K562 (cell line): ENCODE results near the gene MROH8. TPM values are rescaled to one million over a fixed set of nuclear protein-coding genes. Genes with fewer than 3 reads are reported as not detected.
A peak's percentile ranks its signal among the peaks of the same experiment; 100 is the strongest.

ENCODE experiments used
- ATAC-seq: fragments of 200-7000 bp; cut with Tn5 transposase; 3 replicates; pipeline ENCODE4 v1.9.1; 2020; ENCODE audit warnings: moderate library complexity
- BruUV-seq: library from RNA; stranded (reverse); fragments of 400-500 nt; replicated peaks from 2 replicates; lab custom pipeline; 2021; lab: Mats Ljungman, UMichigan
- CTCF ChIA-PET: fragments of 300-600 bp; formaldehyde crosslinking; extraction: SDS; loops from one replicate; lab custom pipeline; 2021; ENCODE audit warnings: low intra/inter-chr PET ratio; lab: Yijun Ruan, JAX
- POLR2A ChIA-PET: fragments of 300-600, 350-650 bp; sonication (Branson Sonifier 250); formaldehyde crosslinking; extraction: SDS; loops from one replicate; lab custom pipeline; 2021; ENCODE audit warnings: antibody characterized with exemption, inconsistent platforms; lab: Yijun Ruan, JAX
- DNase-seq, 4 experiments: peaks; one replicate each; pipeline versions ENCODE4 v3.0.0 to v3.0.0-alpha.2; 2011 to 2018; ENCODE audit warnings: low spot score in 3 of 4, mixed read lengths in 3 of 4; ENCODE audit errors: extremely low read depth in 1 of 4
- FAIRE-seq: peaks from 2 replicates; lab custom pipeline; 2011; peaks lifted over from hg19 to GRCh38; lab: Jason Lieb, UNC
- H2AFZ ChIP-seq: 2 replicates; pipeline ENCODE4 v1.6.0; 2011; ENCODE audit warnings: low read depth, low read length, control low read depth, inconsistent platforms
- H3K27ac ChIP-seq: fragments of 200-600 bp; 3 replicates; pipeline ENCODE4 v1.8.0; 2011; ENCODE audit warnings: low read depth, mild to moderate bottlenecking, control low read depth, inconsistent platforms, low read length, moderate library complexity, mixed read lengths; ENCODE audit errors: extremely low read depth
- H3K27me3 ChIP-seq, 2 experiments: fragments of 300-600 bp in 1 of 2; 2 replicates in 1 of 2; 3 replicates in 1 of 2; pipeline versions ENCODE4 v1.6.0 to v1.8.0; 2011; ENCODE audit warnings: inconsistent platforms in 2 of 2, low read length in 2 of 2, mild to moderate bottlenecking in 1 of 2, mixed read lengths in 1 of 2, moderate library complexity in 1 of 2; ENCODE audit not compliant: control insufficient read depth in 2 of 2, insufficient read depth in 2 of 2
- H3K36me3 ChIP-seq: fragments of 300-600 bp; 3 replicates; pipeline ENCODE4 v1.8.0; 2011; ENCODE audit warnings: mild to moderate bottlenecking, low read length, inconsistent platforms; ENCODE audit not compliant: control insufficient read depth, insufficient read depth
- H3K4me1 ChIP-seq, 2 experiments: fragments of 200-600 bp in 1 of 2; replicated peaks in 1 of 2; 2 replicates in 1 of 2; 3 replicates in 1 of 2; pipeline versions ENCODE4 v1.5.1 to v1.8.0; 2011; ENCODE audit warnings: inconsistent platforms in 2 of 2, low read length in 2 of 2, mild to moderate bottlenecking in 1 of 2, mixed read lengths in 1 of 2, moderate library complexity in 1 of 2; ENCODE audit not compliant: control insufficient read depth in 2 of 2, insufficient read depth in 2 of 2
- H3K4me2 ChIP-seq: 2 replicates; pipeline ENCODE4 v1.6.1; 2011; ENCODE audit warnings: low read length, control low read depth, inconsistent platforms, mixed read lengths; ENCODE audit not compliant: insufficient read depth
- H3K4me3 ChIP-seq: fragments of 200-600 bp; sonication (generic), shearing (Covaris generic); 2 replicates; pipeline ENCODE4 v1.5.1; 2016; ENCODE audit warnings: control low read depth, inconsistent platforms
- H3K79me2 ChIP-seq: fragments of 200-600 bp; 3 replicates; pipeline ENCODE4 v1.8.0; 2011; ENCODE audit warnings: low read length, inconsistent platforms; ENCODE audit not compliant: control insufficient read depth, insufficient read depth
- H3K9ac ChIP-seq, 2 experiments: 2 replicates each; pipeline versions ENCODE4 v1.6.0 to v1.6.1; 2011; ENCODE audit warnings: low read depth in 2 of 2, low read length in 2 of 2, control low read depth in 1 of 2, inconsistent platforms in 1 of 2, mild to moderate bottlenecking in 1 of 2, mixed read lengths in 1 of 2; ENCODE audit not compliant: insufficient read depth in 1 of 2
- H3K9me1 ChIP-seq: one replicate; pipeline ENCODE4 v1.6.0; 2011; ENCODE audit warnings: inconsistent platforms, mild to moderate bottlenecking, low read length, moderate library complexity; ENCODE audit not compliant: control insufficient read depth, insufficient read depth
- H3K9me3 ChIP-seq: replicated peaks from 2 replicates; pipeline ENCODE4 v1.5.1; 2011; ENCODE audit warnings: low read depth, low read length, inconsistent platforms; ENCODE audit not compliant: control insufficient read depth, insufficient read depth
- H4K20me1 ChIP-seq: replicated peaks from 2 replicates; pipeline ENCODE4 v1.6.1; 2011; ENCODE audit warnings: low read length, inconsistent platforms, mixed read lengths; ENCODE audit not compliant: control insufficient read depth, insufficient read depth
- MEIS2 ChIP-seq: fragments of 450-650 bp; IDR thresholded peaks from 2 replicates; pipeline ENCODE4 v1.6.1; 2014; ENCODE audit warnings: mild to moderate bottlenecking; ENCODE audit not compliant: partially characterized antibody
- NCOA2 ChIP-seq, 2 experiments: fragments of 450-650 bp; IDR thresholded peaks; 2 replicates each; pipeline ENCODE4 v1.6.1; 2018; ENCODE audit warnings: mild to moderate bottlenecking in 2 of 2, moderate library complexity in 1 of 2; ENCODE audit not compliant: partially characterized antibody in 2 of 2
- NCOR1 ChIP-seq: fragments of 450-650 bp; IDR thresholded peaks from 2 replicates; pipeline ENCODE4 v1.6.1; 2016; ENCODE audit warnings: mild to moderate bottlenecking, moderate library complexity
- RB1 ChIP-seq: fragments of 450-650 bp; IDR thresholded peaks from 2 replicates; pipeline ENCODE4 v1.6.1; 2017; ENCODE audit warnings: low read depth, mild to moderate bottlenecking
- RFX7 ChIP-seq: fragments of 250-450 bp; sonication (Bioruptor Pico); IDR thresholded peaks from 2 replicates; pipeline ENCODE4 v1.5.1; 2021; ENCODE audit warnings: mild to moderate bottlenecking
- YY1 ChIP-seq, 3 experiments: IDR thresholded peaks; 2 replicates each; pipeline ENCODE4 v1.6.1; 2011; ENCODE audit warnings: low read length in 2 of 3, mild to moderate bottlenecking in 2 of 3, moderate library complexity in 2 of 3, borderline replicate concordance in 1 of 3, control low read depth in 1 of 3, low read depth in 1 of 3; ENCODE audit not compliant: insufficient read depth in 3 of 3, insufficient replicate concordance in 2 of 3, control insufficient read depth in 1 of 3, insufficient read length in 1 of 3; ENCODE audit errors: extremely low read depth in 1 of 3
- ZBTB43 ChIP-seq: sonication (generic); formaldehyde crosslinking; IDR thresholded peaks from 2 replicates; pipeline ENCODE4 v1.8.0; 2023; ENCODE audit warnings: mild to moderate bottlenecking, missing genetic modification reagents
- ZFX ChIP-seq: sonication (generic); formaldehyde crosslinking; IDR thresholded peaks from 2 replicates; pipeline ENCODE4 v1.8.0; 2022; ENCODE audit warnings: mild to moderate bottlenecking, missing genetic modification reagents, moderate library complexity
- ZNF407 ChIP-seq: fragments of 450-650 bp; IDR thresholded peaks from 2 replicates; pipeline ENCODE4 v1.6.1; 2016; ENCODE audit warnings: low read depth
- WGBS: fragments of 100-300 bp; shearing (Covaris generic); methylation state at CpG from one replicate; pipeline ENCODE4 v1.1.6; 2016; ENCODE audit warnings: low coverage, mixed read lengths; ENCODE audit not compliant: insufficient coverage; ENCODE audit errors: missing lambda C conversion rate; 5-methylcytosine and 5-hydroxymethylcytosine counted together
- in situ Hi-C: fragments of 300-500 bp; cut with MboI; formaldehyde crosslinking; loops from 4 replicates; pipeline ENCODE4 v1.15.0; 2018; ENCODE audit warnings: inconsistent platforms, mixed read lengths
- intact Hi-C: fragments of 100-400 bp; cut with micrococcal nuclease; formaldehyde crosslinking; loops from 2 replicates; pipeline ENCODE4 v1.14.2; 2022
- polyA plus RNA-seq, 8 experiments: library from polyadenylated mRNA; depleted of rRNA in 4 of 8; stranded (reverse) in 5 of 8; unstranded in 3 of 8; fragments of >200 nt; fragmentation: Nextera tagmentation in 2 of 8; fragmentation: Illumina TruSeq in 1 of 8; extraction: Ambion mirVana in 2 of 8; extraction: Trizol in 1 of 8; gene quantifications; 2 replicates each; pipeline versions ENCODE4 v1.2.1 to v1.2.3, GENCODE V29; 2011 to 2014; ENCODE audit warnings: inconsistent platforms in 1 of 8, missing spikeins in 1 of 8
- total RNA-seq, 7 experiments: library from RNA; depleted of rRNA in 6 of 7; stranded (reverse); fragments of >200 nt in 6 of 7; fragmentation: Illumina TruSeq in 2 of 7; extraction: Trizol in 2 of 7; gene quantifications; 2 replicates each; pipeline versions ENCODE4 v1.2.1 to v1.2.3, GENCODE V29; 2011 to 2021; ENCODE audit warnings: low replicate concordance in 1 of 7

The MROH8 gene
- total and polyA plus RNA-seq, 9 of the 15 experiments (the other 6 are each of a cell fraction or from before 2014, with no cell fraction given), result 0.21 to 1.5 (median 0.78) TPM

GRCh38 chr20:37193226-37193625 is 13.9 kb upstream of the MROH8 start (continued):
- TF ChIP-seq RFX7 (CRISPR knock-in tag), result no peak

GRCh38 chr20:37192137-37192854 is 12.9 kb upstream of the MROH8 start:
- Histone ChIP-seq H3K4me3 (no peak overlapping the region), H3K9ac (no peak overlapping the region), H3K4me1 (peaks cover 0 to 2% of the 10 kb centered on the region in 2 experiments; a peak in 1 of 5 replicates), H3K9me3 (no peaks in the 10 kb centered on the region), H3K27ac (no peak overlapping the region), H2AFZ (no peak overlapping the region), H3K9me1 (peaks cover 2% of the 10 kb centered on the region), H3K79me2 (peaks cover 94% of the 10 kb centered on the region), H4K20me1 (peaks cover 48% of the 10 kb centered on the region), H3K4me2 (no peak overlapping the region), H3K27me3 (no peaks in the 10 kb centered on the region), H3K36me3 (peaks cover 82% of the 10 kb centered on the region)
- ChIA-PET POLR2A (interaction anchor here (0.5 to 5.6 kb wide), 9 partner anchors 9 to 344 kb away, joined by 3 to 35 read pairs (median 3); partner anchors contain the start of genes MROH8, RBL1 and RPN2), CTCF (interaction anchor here (1.3 to 1.6 kb wide), 2 partner anchors 336 to 342 kb away, joined by 3 to 9 read pairs; partner anchors contain the start of gene BLCAP)
- in situ Hi-C loops (no loop called here), intact Hi-C loops (no loop called here)
- FAIRE-seq, result peak; percentile 80
- 41% methylated on average over 5 of the region's 5 CpGs for WGBS
- BruUV-seq, result no TSS peak
- peak; percentile 73 to 82 (median 78) for DNase-seq
- peak; percentile 94 for ATAC-seq
- TF ChIP-seq MEIS2 (peak; percentile 21), NCOA2 (IDR thresholded peaks at IDR 0.05; ENCODE audit: partially characterized antibody in 2 of 2) (no peak), RB1 (0 out of 2 replicates have a peak, but pooled peaks have one; percentile 3), ZNF407 (no peak), ZFX (no peak), NCOR1 (0 out of 2 replicates have a peak, but pooled peaks have one; percentile 16), ZBTB43 (no peak), YY1 (IDR thresholded peaks at IDR 0.05; ENCODE audit: borderline replicate concordance in 1 of 3, control insufficient read depth in 1 of 3, extremely low read depth in 1 of 3, insufficient read depth in 3 of 3, insufficient read length in 1 of 3, insufficient replicate concordance in 2 of 3, low read depth in 1 of 3, low read length in 2 of 3) (peak in 2 of 3 experiments; percentile 24 to 27)
